ENCODE data around the gene UNCX. TPM values are rescaled to one million over a fixed set of nuclear protein-coding genes. Genes with fewer than 3 reads are reported as not detected.
A peak's percentile ranks its signal among the peaks of the same experiment; 100 is the strongest.

Gene UNCX
- total and polyA plus RNA-seq, 2 of the 8 experiments (the other 6 are each of a cell fraction or from before 2014, with no cell fraction given), result not detected

DNA sequence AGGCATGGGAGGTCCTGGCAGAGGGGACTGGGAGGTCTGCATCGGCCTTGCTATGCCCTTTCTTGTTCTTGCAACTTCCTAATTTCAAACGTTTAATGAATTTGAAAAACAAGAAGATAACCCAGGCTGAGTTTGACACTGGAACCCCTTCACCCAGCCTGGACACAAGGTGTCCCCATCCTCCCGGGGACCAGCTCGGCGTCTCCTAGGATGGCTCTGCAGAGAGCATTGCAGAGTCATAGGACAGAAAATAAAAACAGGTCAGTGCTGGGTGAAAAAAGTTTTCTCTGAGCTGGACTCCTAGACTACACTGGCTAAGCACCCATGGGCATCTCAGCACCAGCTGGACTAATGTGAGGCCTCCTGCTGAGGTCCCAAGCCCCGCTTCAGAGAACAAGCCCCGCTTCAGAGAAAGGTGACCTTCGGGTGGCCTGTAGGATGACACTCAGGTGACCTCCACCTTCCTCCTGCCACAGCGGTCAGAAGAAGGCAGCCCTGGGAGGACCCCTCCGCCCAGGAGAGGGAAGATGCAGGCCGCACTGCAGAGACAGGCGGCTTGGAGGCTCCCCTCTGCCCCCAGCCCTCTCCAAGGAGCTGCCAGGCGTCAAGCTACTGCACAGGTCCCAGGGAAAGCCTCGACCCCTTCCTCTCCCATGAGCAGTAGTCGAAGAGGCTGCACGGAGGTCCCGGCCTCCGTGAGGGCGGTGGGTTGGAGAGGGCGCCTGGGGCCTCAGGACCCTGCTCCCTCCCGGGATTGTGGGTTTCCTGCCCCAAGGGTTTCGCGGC lies 9.3 kb upstream of the UNCX start:
- no peak for FAIRE-seq
- POLR2A ChIA-PET (ENCODE audit: partially characterized antibody), result interaction anchor here (1.2 to 6.1 kb wide), 2 partner anchors 12 to 20 kb away, joined by 4 to 76 read pairs; no protein-coding TSS in a partner anchor
- H3K23ac ChIP-seq (ENCODE audit: insufficient read length), result no peak overlapping the region
- no peak overlapping the region for H3K4ac ChIP-seq (replicated peaks; ENCODE audit: insufficient read length, low read depth, low read length)
- TF ChIP-seq, protein P1, sequence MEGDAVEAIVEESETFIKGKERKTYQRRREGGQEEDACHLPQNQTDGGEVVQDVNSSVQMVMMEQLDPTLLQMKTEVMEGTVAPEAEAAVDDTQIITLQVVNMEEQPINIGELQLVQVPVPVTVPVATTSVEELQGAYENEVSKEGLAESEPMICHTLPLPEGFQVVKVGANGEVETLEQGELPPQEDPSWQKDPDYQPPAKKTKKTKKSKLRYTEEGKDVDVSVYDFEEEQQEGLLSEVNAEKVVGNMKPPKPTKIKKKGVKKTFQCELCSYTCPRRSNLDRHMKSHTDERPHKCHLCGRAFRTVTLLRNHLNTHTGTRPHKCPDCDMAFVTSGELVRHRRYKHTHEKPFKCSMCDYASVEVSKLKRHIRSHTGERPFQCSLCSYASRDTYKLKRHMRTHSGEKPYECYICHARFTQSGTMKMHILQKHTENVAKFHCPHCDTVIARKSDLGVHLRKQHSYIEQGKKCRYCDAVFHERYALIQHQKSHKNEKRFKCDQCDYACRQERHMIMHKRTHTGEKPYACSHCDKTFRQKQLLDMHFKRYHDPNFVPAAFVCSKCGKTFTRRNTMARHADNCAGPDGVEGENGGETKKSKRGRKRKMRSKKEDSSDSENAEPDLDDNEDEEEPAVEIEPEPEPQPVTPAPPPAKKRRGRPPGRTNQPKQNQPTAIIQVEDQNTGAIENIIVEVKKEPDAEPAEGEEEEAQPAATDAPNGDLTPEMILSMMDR (IDR thresholded peaks at IDR 0.05; ENCODE audit: control extremely low read depth in 1 of 3, insufficient read depth in 1 of 3, low read depth in 1 of 3, low read length in 3 of 3), result peak in 2 of 3 experiments; percentile 19 to 36; a peak in 3 of 4 replicates
- TF ChIP-seq RAD21 (IDR thresholded peaks at IDR 0.05 in 1 of 2, conservative IDR thresholded peaks at IDR 0.05 in 1 of 2; ENCODE audit: low read depth in 2 of 2, low read length in 2 of 2), result peak; percentile 49 to 66
- TF ChIP-seq TAF7 (optimal IDR thresholded peaks at IDR 0.05; ENCODE audit: borderline replicate concordance, low read depth, low read length), result no peak
- no peak for TF ChIP-seq CHD2 (IDR thresholded peaks at IDR 0.05; ENCODE audit: low read length)
- 0 out of 2 replicates have a peak, but pooled peaks have one; percentile 20 for TF ChIP-seq CBX8 (IDR thresholded peaks at IDR 0.05; ENCODE audit: borderline replicate concordance, low read depth, low read length)
- 0 out of 2 replicates have a peak, but pooled peaks have one; percentile 5 for TF ChIP-seq BACH1 (IDR thresholded peaks at IDR 0.05; ENCODE audit: low read length)
- TF ChIP-seq CBX5 (IDR thresholded peaks at IDR 0.05; ENCODE audit: low read depth, low read length), result no peak
- DNase-seq (ENCODE audit: low read depth in 1 of 2, low spot score in 2 of 2), result peak in 1 of 2 experiments; percentile 59
- peaks cover 3% of the 10 kb centered on the region in 2 experiments for H4K20me1 ChIP-seq (replicated peaks in 1 of 2; ENCODE audit: control insufficient read depth in 1 of 2, insufficient read depth in 2 of 2, low read length in 2 of 2)
- no peaks in the 10 kb centered on the region; a peak in 1 of 8 replicates for H3K36me3 ChIP-seq (ENCODE audit: control insufficient read depth in 2 of 4, insufficient read depth in 4 of 4, low read length in 3 of 4)
- H2AK5ac ChIP-seq (ENCODE audit: low read depth, low read length), result no peak overlapping the region
- H3K79me1 ChIP-seq (ENCODE audit: low read depth, low read length), result no peaks in the 10 kb centered on the region
- H3K9me3 ChIP-seq (ENCODE audit: insufficient read depth in 2 of 2, low read depth in 1 of 2, low read length in 1 of 2), result no peaks in the 10 kb centered on the region; a peak in 1 of 4 replicates
- peaks cover 0 to 24% (median 18%) of the 10 kb centered on the region in 4 experiments; a peak in 6 of 7 replicates for H3K4me1 ChIP-seq (replicated peaks in 1 of 4; ENCODE audit: control insufficient read depth in 3 of 4, insufficient read depth in 4 of 4, low read length in 3 of 4)
- peak overlapping the region; percentile 49 to 96 for H3K4me2 ChIP-seq (ENCODE audit: insufficient read depth in 1 of 2, low read depth in 2 of 2, low read length in 2 of 2)
- CTCF ChIA-PET (ENCODE audit: partially characterized antibody), result interaction anchor here (0.6 to 9.3 kb wide), 20 partner anchors 10 to 251 kb away, joined by 3 to 62 read pairs (median 4); no protein-coding TSS in a partner anchor
- WGBS, 2 experiments (ENCODE audit: extremely low coverage in 1 of 2, insufficient coverage in 1 of 2, insufficient read length in 1 of 2, insufficient replicate concordance in 2 of 2, low coverage in 1 of 2, low lambda C conversion rate in 2 of 2, missing lambda C conversion rate in 1 of 2), result 33% methylated on average over 19 of the region's 23 CpGs; no CpG with 5 or more reads in 1 of the 2 experiments
- peaks cover 8% of the 10 kb centered on the region; the same call in 1 of the 2 replicates for H3K23me2 ChIP-seq (ENCODE audit: low read depth, low read length)
- H2BK120ac ChIP-seq (replicated peaks; ENCODE audit: low read depth, low read length), result no peak overlapping the region
- no peak overlapping the region for H4K5ac ChIP-seq (ENCODE audit: insufficient read length, low read depth, low read length)
- no peak overlapping the region; the same call in 1 of the 2 replicates for H3K18ac ChIP-seq (ENCODE audit: extremely low read depth, low read length)
- no peak overlapping the region for H3K9ac ChIP-seq (replicated peaks in 1 of 4; ENCODE audit: extremely low read depth in 1 of 4, low read depth in 3 of 4, low read length in 3 of 4)
- no peak overlapping the region for H3K14ac ChIP-seq (ENCODE audit: insufficient read length)
- no peak overlapping the region for H3K27ac ChIP-seq (ENCODE audit: low read depth, low read length)
- 0 out of 2 replicates have a peak overlapping the region, but pooled peaks have one; percentile 3 for H2BK15ac ChIP-seq (ENCODE audit: low read length)
- H2BK20ac ChIP-seq (ENCODE audit: low read length), result 0 out of 2 replicates have a peak overlapping the region, but pooled peaks have one; percentile 48
- no peaks in the 10 kb centered on the region for H3K79me2 ChIP-seq (ENCODE audit: control insufficient read depth in 1 of 2, insufficient read depth in 2 of 2, low read length in 2 of 2)
- peaks cover 47 to 80% (median 70%) of the 10 kb centered on the region in 4 experiments for H3K27me3 ChIP-seq (replicated peaks in 1 of 4; ENCODE audit: control insufficient read depth in 3 of 4, extremely low read depth in 1 of 4, insufficient read depth in 3 of 4, low read length in 3 of 4)
- peak overlapping the region; percentile 12 to 65 (median 48); a peak in 6 of 8 replicates for H3K4me3 ChIP-seq (ENCODE audit: extremely low read depth in 1 of 4, insufficient read depth in 2 of 4, low read depth in 3 of 4, low read length in 4 of 4)
- peak overlapping the region; percentile 14; the same call in 1 of the 2 replicates for H2BK12ac ChIP-seq (ENCODE audit: low read depth, low read length)
- H3K56ac ChIP-seq (replicated peaks; ENCODE audit: insufficient read length, low read depth, low read length), result no peak overlapping the region
- H2AFZ ChIP-seq (ENCODE audit: low read length), result no peak overlapping the region
- H4K8ac ChIP-seq (ENCODE audit: extremely low read depth, insufficient read depth, low read length), result peak overlapping the region; percentile 81; the same call in 1 of the 2 replicates
- H4K91ac ChIP-seq (replicated peaks; ENCODE audit: insufficient read length, low read length), result no peak overlapping the region
- no peak overlapping the region for H2BK5ac ChIP-seq (ENCODE audit: low read depth, low read length)
